Keratinocyte (primary cell): ENCODE results near the gene PLAAT5. TPM values are rescaled to one million over a fixed set of nuclear protein-coding genes. Genes with fewer than 3 reads are reported as not detected.

Experiments
- DNase-seq: peaks from one replicate; pipeline ENCODE4 v3.0.0-alpha.2; 2011; ENCODE audit warnings: low read depth, missing footprints, low spot score
- FAIRE-seq: peaks from 2 replicates; lab custom pipeline; 2011; peaks lifted over from hg19 to GRCh38; lab: Jason Lieb, UNC
- H2AFZ ChIP-seq: 2 replicates; pipeline ENCODE4 v1.6.0; 2012; ENCODE audit warnings: low read length, control low read depth, inconsistent platforms; ENCODE audit not compliant: control insufficient read depth
- H3K27ac ChIP-seq: 2 replicates; pipeline ENCODE4 v1.5.1; 2011; ENCODE audit warnings: low read length; ENCODE audit not compliant: control insufficient read depth, insufficient read depth
- H3K27me3 ChIP-seq: 3 replicates; pipeline ENCODE4 v1.6.0; 2011; ENCODE audit warnings: low read length; ENCODE audit not compliant: control insufficient read depth, insufficient read depth; ENCODE audit errors: extremely low read depth
- H3K36me3 ChIP-seq, 2 experiments: 2 replicates in 1 of 2; 3 replicates in 1 of 2; pipeline ENCODE4 v1.5.1; 2011; ENCODE audit warnings: low read length in 2 of 2, mild to moderate bottlenecking in 1 of 2; ENCODE audit not compliant: control insufficient read depth in 2 of 2, insufficient read depth in 2 of 2; ENCODE audit errors: extremely low read depth in 1 of 2
- H3K4me1 ChIP-seq: 3 replicates; pipeline ENCODE4 v1.5.1; 2011; ENCODE audit warnings: low read length; ENCODE audit not compliant: control insufficient read depth, insufficient read depth; ENCODE audit errors: extremely low read depth
- H3K4me2 ChIP-seq: 3 replicates; pipeline ENCODE4 v1.6.0; 2011; ENCODE audit warnings: low read depth, low read length; ENCODE audit not compliant: control insufficient read depth, insufficient read depth; ENCODE audit errors: extremely low read depth
- H3K4me3 ChIP-seq, 3 experiments: fragments of 200-600 bp in 1 of 3; sonication (generic) in 1 of 3; 2 replicates in 2 of 3; 3 replicates in 1 of 3; pipeline ENCODE4 v1.5.1; 2011 to 2016; ENCODE audit warnings: low read length in 3 of 3, mild to moderate bottlenecking in 3 of 3, control low read depth in 2 of 3, inconsistent platforms in 1 of 3, low read depth in 1 of 3, mixed read lengths in 1 of 3, mixed run types in 1 of 3, moderate library complexity in 1 of 3; ENCODE audit not compliant: control insufficient read depth in 2 of 3, insufficient read depth in 2 of 3; ENCODE audit errors: extremely low read depth in 1 of 3
- H3K79me2 ChIP-seq: 2 replicates; pipeline ENCODE4 v1.6.0; 2012; ENCODE audit warnings: low read length; ENCODE audit not compliant: control insufficient read depth, insufficient read depth
- H3K9ac ChIP-seq: 3 replicates; pipeline ENCODE4 v1.6.0; 2011; ENCODE audit warnings: low read length; ENCODE audit not compliant: control insufficient read depth, insufficient read depth; ENCODE audit errors: extremely low read depth
- H3K9me1 ChIP-seq: 3 replicates; pipeline ENCODE4 v1.6.0; 2011; ENCODE audit warnings: low read length; ENCODE audit not compliant: control insufficient read depth, insufficient read depth; ENCODE audit errors: extremely low read depth
- H3K9me3 ChIP-seq: 2 replicates; pipeline ENCODE4 v1.5.1; 2012; ENCODE audit warnings: low read depth, low read length; ENCODE audit not compliant: control insufficient read depth
- H4K20me1 ChIP-seq: 3 replicates; pipeline ENCODE4 v1.6.0; 2011; ENCODE audit warnings: low read length; ENCODE audit not compliant: control insufficient read depth, insufficient read depth; ENCODE audit errors: extremely low read depth
- CTCF ChIP-seq, 3 experiments: IDR thresholded peaks in 1 of 3; conservative IDR thresholded peaks in 1 of 3; optimal IDR thresholded peaks in 1 of 3; 2 replicates in 2 of 3; 3 replicates in 1 of 3; pipeline versions ENCODE3 to v1.5.1; 2011; ENCODE audit warnings: low read length in 3 of 3, mild to moderate bottlenecking in 3 of 3, moderate library complexity in 2 of 3, control low read depth in 1 of 3, inconsistent platforms in 1 of 3; ENCODE audit not compliant: insufficient read depth in 2 of 3; ENCODE audit errors: extremely low read depth in 1 of 3
- EZH2 ChIP-seq: IDR thresholded peaks from one replicate; pipeline ENCODE4 v1.6.1; 2012; ENCODE audit warnings: inconsistent platforms, mild to moderate bottlenecking, low read length, moderate library complexity
- dilution Hi-C: fragments of 300-500 bp; cut with MboI; formaldehyde crosslinking; loops from one replicate; pipeline ENCODE4 v1.7.0; 2020; ENCODE audit warnings: low sequenced_read_pairs; ENCODE audit not compliant: extremely low pct_ligation_motif_present
- polyA plus RNA-seq, 5 experiments: library from polyadenylated mRNA; depleted of rRNA in 3 of 5; stranded (reverse) in 3 of 5; stranded (forward) in 1 of 5; unstranded in 1 of 5; fragments of >200 nt; gene quantifications; 1 replicate in 1 of 5; 2 replicates in 3 of 5; 3 replicates in 1 of 5; pipeline versions ENCODE4 v1.2.1 to v1.2.3, GENCODE V29; 2011 to 2012; ENCODE audit warnings: missing spikeins in 2 of 5, low read depth in 1 of 5, low replicate concordance in 1 of 5

Gene PLAAT5
- polyA plus RNA-seq, 1 donor (not counting 4 experiments of a cell fraction or from before 2014, with no cell fraction given) = not detected

DNA sequence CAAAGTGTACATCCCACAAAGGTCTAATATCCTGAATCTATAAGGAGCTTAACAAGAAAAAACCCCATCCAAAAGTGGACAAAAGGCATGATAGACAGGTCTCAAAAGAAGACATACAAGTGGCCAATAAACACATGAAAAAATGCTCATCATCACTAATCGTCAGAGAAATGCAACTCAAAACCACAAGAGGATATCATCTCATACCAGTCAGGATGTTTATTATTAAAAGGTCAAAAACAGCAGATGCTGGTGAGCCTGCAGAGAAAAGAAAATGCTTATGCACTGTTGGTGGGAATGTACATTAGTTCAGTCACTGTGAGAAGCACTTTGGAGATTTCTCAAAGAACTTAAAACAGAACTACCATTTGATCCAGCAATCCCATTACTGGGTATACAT is 27.6 kb upstream of the PLAAT5 start:
- no peak for FAIRE-seq

GRCh38 chr11:63517156-63517555 is 26.2 kb upstream of the PLAAT5 start:
- no peak overlapping the region for H3K4me3 ChIP-seq
- no peak for TF ChIP-seq CTCF (optimal IDR thresholded peaks at IDR 0.05 in 1 of 3, IDR thresholded peaks at IDR 0.05 in 1 of 3, conservative IDR thresholded peaks at IDR 0.05 in 1 of 3; ENCODE audit: extremely low read depth in 1 of 3, insufficient read depth in 2 of 3, low read length in 3 of 3)
- no peak for TF ChIP-seq EZH2
- H3K9me1 ChIP-seq = no peaks in the 10 kb centered on the region
- dilution Hi-C loops = no loop called here
- H3K27ac ChIP-seq = no peak overlapping the region
- no peak overlapping the region for H3K9ac ChIP-seq
- H3K27me3 ChIP-seq = no peaks in the 10 kb centered on the region
- H4K20me1 ChIP-seq = no peaks in the 10 kb centered on the region
- no peaks in the 10 kb centered on the region for H3K9me3 ChIP-seq
- H3K36me3 ChIP-seq = no peaks in the 10 kb centered on the region
- H2AFZ ChIP-seq = no peak overlapping the region
- no peaks in the 10 kb centered on the region for H3K4me1 ChIP-seq
- H3K4me2 ChIP-seq = no peak overlapping the region
- H3K79me2 ChIP-seq = no peaks in the 10 kb centered on the region
- no peak for DNase-seq
- FAIRE-seq = no peak

More for the DNA sequence above, 27.6 kb upstream of the PLAAT5 start:
- H3K4me3 ChIP-seq = no peak overlapping the region
- H2AFZ ChIP-seq = no peak overlapping the region
- H3K9me1 ChIP-seq = no peaks in the 10 kb centered on the region
- no peak overlapping the region for H3K27ac ChIP-seq
- H4K20me1 ChIP-seq = no peaks in the 10 kb centered on the region
- no peak overlapping the region for H3K9ac ChIP-seq
- H3K36me3 ChIP-seq = no peaks in the 10 kb centered on the region
- no peak for DNase-seq
- no peak overlapping the region for H3K4me2 ChIP-seq
- no peaks in the 10 kb centered on the region for H3K79me2 ChIP-seq
- no peaks in the 10 kb centered on the region for H3K27me3 ChIP-seq
- no peaks in the 10 kb centered on the region for H3K9me3 ChIP-seq
- H3K4me1 ChIP-seq = no peaks in the 10 kb centered on the region
- dilution Hi-C loops = no loop called here
- no peak for TF ChIP-seq CTCF (optimal IDR thresholded peaks at IDR 0.05 in 1 of 3, IDR thresholded peaks at IDR 0.05 in 1 of 3, conservative IDR thresholded peaks at IDR 0.05 in 1 of 3; ENCODE audit: extremely low read depth in 1 of 3, insufficient read depth in 2 of 3, low read length in 3 of 3)
- TF ChIP-seq EZH2 = no peak
